ENCODE data around the gene PI3.

GRCh38 chr20:45176526-45177267 is 2.0 kb downstream of the PI3 start:
- TF ChIP-seq CTCF (IDR thresholded peaks at IDR 0.05; ENCODE audit: low read length) (no peak), EZH2 (IDR thresholded peaks at IDR 0.05; ENCODE audit: borderline replicate concordance, low read length) (no peak)

Data from OCI-LY1 (cell line).